ENCODE measurements around the gene MLLT10. TPM values are rescaled to one million over a fixed set of nuclear protein-coding genes. Genes with fewer than 3 reads are reported as not detected.

MLLT10 gene
- total RNA-seq, 1 experiment from 2014 or later = 58.4 TPM

- DNase-seq (ENCODE audit: low spot score) = no peak
- BruUV-seq (replicated peaks) = no TSS peak
- peak overlapping the region; percentile 67 for H3K27ac ChIP-seq (ENCODE audit: low read depth, low read length, poor library complexity, severe bottlenecking)
- H3K27me3 ChIP-seq (replicated peaks; ENCODE audit: insufficient read depth, low read depth, low read length, poor library complexity) = no peaks in the 10 kb centered on the region
- no peak overlapping the region for H3K4me3 ChIP-seq (ENCODE audit: low read depth, low read length, poor library complexity, severe bottlenecking)
- H3K36me3 ChIP-seq (ENCODE audit: insufficient read depth, low read length, poor library complexity, severe bottlenecking) = no peaks in the 10 kb centered on the region
- no peaks in the 10 kb centered on the region for H3K9me3 ChIP-seq (ENCODE audit: low read depth, low read length, poor library complexity, severe bottlenecking)
- ChIA-PET POLR2A (ENCODE audit: low non-redundant PET) (no interaction called here), CTCF (no interaction called here)
- intact Hi-C loops (cut with micrococcal nuclease; ENCODE audit: unreplicated experiment) = loop anchor here (5.0 kb wide), 2 partner anchors 33 to 253 kb away; no protein-coding TSS in a partner anchor
- TF ChIP-seq EZH2 (IDR thresholded peaks at IDR 0.05; ENCODE audit: borderline replicate concordance, low read depth, low read length, poor library complexity, severe bottlenecking) = no peak
- no peak for TF ChIP-seq CTCF (conservative IDR thresholded peaks at IDR 0.05; ENCODE audit: low read depth, low read length)
- peaks cover 41% of the 10 kb centered on the region for H3K4me1 ChIP-seq (ENCODE audit: insufficient read depth, low read length, poor library complexity, severe bottlenecking)
These were observed 3.9 kb upstream of the MLLT10 start for GRCh38 chr10:21530168-21530567.

GRCh38 chr10:21530641-21531040, 3.4 kb upstream of the MLLT10 start:
- Histone ChIP-seq H3K27ac (ENCODE audit: low read depth, low read length, poor library complexity, severe bottlenecking) (peak overlapping the region; percentile 67), H3K36me3 (ENCODE audit: insufficient read depth, low read length, poor library complexity, severe bottlenecking) (no peaks in the 10 kb centered on the region), H3K9me3 (ENCODE audit: low read depth, low read length, poor library complexity, severe bottlenecking) (no peaks in the 10 kb centered on the region), H3K27me3 (replicated peaks; ENCODE audit: insufficient read depth, low read depth, low read length, poor library complexity) (no peaks in the 10 kb centered on the region), H3K4me3 (ENCODE audit: low read depth, low read length, poor library complexity, severe bottlenecking) (no peak overlapping the region), H3K4me1 (ENCODE audit: insufficient read depth, low read length, poor library complexity, severe bottlenecking) (peaks cover 41% of the 10 kb centered on the region)
- no peak for DNase-seq (ENCODE audit: low spot score)
- no peak for TF ChIP-seq EZH2 (IDR thresholded peaks at IDR 0.05; ENCODE audit: borderline replicate concordance, low read depth, low read length, poor library complexity, severe bottlenecking)
- TF ChIP-seq CTCF (conservative IDR thresholded peaks at IDR 0.05; ENCODE audit: low read depth, low read length) = no peak
- ChIA-PET CTCF (no interaction called here), POLR2A (ENCODE audit: low non-redundant PET) (interaction anchor here (0.7 kb wide), 1 partner anchor 128 kb away, joined by 4 read pairs; no protein-coding TSS in a partner anchor)
- BruUV-seq (replicated peaks) = no TSS peak
- intact Hi-C loops (cut with micrococcal nuclease; ENCODE audit: unreplicated experiment) = loop anchor here (5.0 kb wide), 2 partner anchors 33 to 253 kb away; no protein-coding TSS in a partner anchor

- H3K4me3 ChIP-seq (ENCODE audit: low read depth, low read length, poor library complexity, severe bottlenecking) = no peak overlapping the region
- DNase-seq (ENCODE audit: low spot score) = no peak
- intact Hi-C loops (cut with micrococcal nuclease; ENCODE audit: unreplicated experiment) = loop anchor here (5.0 kb wide), 2 partner anchors 34 to 254 kb away; no protein-coding TSS in a partner anchor
- H3K27me3 ChIP-seq (replicated peaks; ENCODE audit: insufficient read depth, low read depth, low read length, poor library complexity) = no peaks in the 10 kb centered on the region
- peaks cover 41% of the 10 kb centered on the region for H3K4me1 ChIP-seq (ENCODE audit: insufficient read depth, low read length, poor library complexity, severe bottlenecking)
- ChIA-PET POLR2A (ENCODE audit: low non-redundant PET) (interaction anchor here (0.7 kb wide), 1 partner anchor 129 kb away, joined by 4 read pairs; no protein-coding TSS in a partner anchor), CTCF (no interaction called here)
- H3K36me3 ChIP-seq (ENCODE audit: insufficient read depth, low read length, poor library complexity, severe bottlenecking) = no peaks in the 10 kb centered on the region
- H3K9me3 ChIP-seq (ENCODE audit: low read depth, low read length, poor library complexity, severe bottlenecking) = no peaks in the 10 kb centered on the region
- peak overlapping the region; percentile 67 for H3K27ac ChIP-seq (ENCODE audit: low read depth, low read length, poor library complexity, severe bottlenecking)
- TF ChIP-seq CTCF (conservative IDR thresholded peaks at IDR 0.05; ENCODE audit: low read depth, low read length) (no peak), EZH2 (IDR thresholded peaks at IDR 0.05; ENCODE audit: borderline replicate concordance, low read depth, low read length, poor library complexity, severe bottlenecking) (no peak)
- BruUV-seq (replicated peaks) = no TSS peak
These were observed 2.9 kb upstream of the MLLT10 start for GRCh38 chr10:21531164-21531563.
